HuH-7 (cell line): ENCODE results near the gene NIM1K.
"Not testable (repeated sequence)": the region's sequence is repeated elsewhere in the genome, so short reads cannot be mapped to it uniquely, and the experiment has no call there.

ENCODE experiments used
- DNase-seq: peaks from one replicate; pipeline ENCODE4 v3.0.0; 2011; ENCODE audit warnings: low spot score

Gene NIM1K

DNA sequence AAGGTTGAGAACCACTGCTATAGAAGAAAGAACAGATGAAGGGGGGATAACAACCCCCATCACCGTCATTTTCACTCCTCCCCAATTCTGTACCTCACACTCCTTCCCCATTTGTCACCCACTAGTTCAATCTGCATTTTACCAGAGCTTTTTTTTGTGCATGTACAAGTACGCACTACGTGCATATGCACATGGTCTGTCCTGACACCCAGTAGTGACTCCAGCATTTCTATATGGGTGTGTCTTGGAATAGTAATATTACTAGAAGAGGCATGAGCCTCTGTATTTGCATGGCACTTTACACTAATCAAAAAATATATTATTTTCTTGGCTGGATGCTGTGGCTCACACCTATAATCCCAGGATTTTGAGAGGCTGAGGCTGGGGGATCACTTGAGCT, 38.7 kb downstream of the NIM1K start:
- DNase-seq, result no peak

DNA sequence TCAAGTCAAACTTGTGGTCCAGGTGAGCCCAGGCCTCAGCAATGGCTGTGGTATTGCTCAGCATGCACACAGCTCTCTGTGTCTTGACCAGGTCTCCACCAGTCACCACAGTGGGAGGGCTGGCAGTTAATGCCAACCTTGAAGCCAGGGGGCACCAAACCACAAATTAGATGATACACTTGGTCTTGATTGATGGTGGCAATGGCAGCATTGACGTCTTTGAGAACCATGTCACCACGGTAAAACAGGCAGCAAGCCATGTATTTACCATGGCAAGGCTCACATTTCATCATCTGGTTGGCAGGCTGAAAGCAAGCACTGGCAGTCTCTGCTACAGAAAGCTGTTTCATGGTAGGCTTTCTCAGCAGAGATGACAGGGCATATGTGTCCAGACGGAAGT, 40.0 kb downstream of the NIM1K start:
- DNase-seq, result no peak

- no peak for DNase-seq
Observed at GRCh38 chr5:43232943-43233833, 41.2 kb downstream of the NIM1K start.

DNA sequence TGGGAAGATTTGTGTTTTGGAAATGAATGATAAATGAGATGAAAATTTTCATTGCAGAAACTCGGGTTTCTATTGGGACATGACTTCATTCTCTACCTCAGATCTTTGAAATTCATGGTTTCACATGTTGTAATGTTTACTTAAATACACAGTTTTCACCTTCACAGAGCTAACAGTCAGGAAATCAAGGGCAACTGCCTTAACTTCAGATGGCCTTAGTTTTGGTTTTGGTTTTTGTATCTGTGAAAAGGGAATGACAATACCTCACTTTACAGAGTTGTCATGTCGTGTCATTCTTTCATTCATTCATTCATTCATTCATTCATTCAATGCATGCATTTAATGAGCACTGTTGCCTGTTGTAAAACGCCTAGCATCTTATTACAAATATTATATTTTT, 41.9 kb downstream of the NIM1K start:
- no peak for DNase-seq

GRCh38 chr5:43236653-43237355, 44.8 kb downstream of the NIM1K start:
- no peak for DNase-seq

DNA sequence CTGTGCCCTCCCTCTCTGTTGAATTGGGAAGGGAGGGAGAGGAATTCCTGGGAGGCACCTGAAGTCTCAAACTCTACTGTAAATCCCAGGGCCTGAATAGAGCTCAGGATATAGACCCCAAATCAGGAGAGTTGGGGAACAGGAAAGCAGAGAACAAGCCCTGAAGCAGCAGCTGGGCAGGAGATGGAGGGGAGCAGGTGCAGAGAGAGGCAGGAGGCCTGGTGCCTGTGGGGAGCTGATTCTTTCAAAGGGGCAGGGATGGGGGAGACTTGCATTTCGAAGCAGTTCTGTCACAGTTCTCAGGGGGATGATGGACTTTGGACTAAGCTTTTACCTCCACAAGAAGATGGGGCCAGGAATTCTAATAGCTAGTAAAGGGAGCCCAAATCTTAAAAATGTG, 50.2 kb downstream of the NIM1K start:
- no peak for DNase-seq

- no peak for DNase-seq
Observed at GRCh38 chr5:43243270-43243669, 51.2 kb downstream of the NIM1K start.

DNA sequence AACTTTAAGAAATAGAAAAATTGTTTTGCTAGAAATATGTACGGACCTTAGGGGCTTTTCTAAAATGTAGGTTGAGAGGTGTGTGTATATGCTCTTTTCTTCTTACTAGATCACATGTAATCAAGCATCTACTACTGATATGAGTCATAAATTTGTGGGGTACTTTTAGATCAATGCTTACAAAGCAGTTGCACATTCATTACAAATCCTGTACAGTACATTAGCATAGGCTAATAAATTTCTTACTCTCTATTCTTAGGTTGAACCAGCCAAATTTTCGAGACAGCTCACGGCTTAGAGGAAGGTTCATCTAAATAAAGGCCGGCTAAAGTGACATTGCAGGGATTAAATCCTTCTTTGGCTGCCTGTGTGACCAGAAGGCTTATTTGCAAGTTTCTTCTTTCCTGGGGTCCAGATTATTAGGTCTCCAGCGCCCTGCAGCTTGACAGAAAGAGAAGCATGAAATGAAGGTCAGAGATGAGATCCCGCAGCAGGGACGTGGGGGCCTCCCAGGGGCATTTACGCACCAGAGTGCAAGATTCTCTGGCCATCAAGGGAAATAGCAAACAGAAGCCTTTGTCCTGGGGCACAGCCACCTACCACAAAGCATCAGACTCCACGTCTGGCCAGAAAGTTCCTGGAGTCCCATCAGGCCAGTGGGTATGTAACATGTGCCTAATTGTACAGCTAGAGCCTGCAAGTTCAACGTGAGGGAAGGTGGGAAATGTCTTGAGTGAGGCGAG, 53.0 kb downstream of the NIM1K start:
- no peak for DNase-seq

DNA sequence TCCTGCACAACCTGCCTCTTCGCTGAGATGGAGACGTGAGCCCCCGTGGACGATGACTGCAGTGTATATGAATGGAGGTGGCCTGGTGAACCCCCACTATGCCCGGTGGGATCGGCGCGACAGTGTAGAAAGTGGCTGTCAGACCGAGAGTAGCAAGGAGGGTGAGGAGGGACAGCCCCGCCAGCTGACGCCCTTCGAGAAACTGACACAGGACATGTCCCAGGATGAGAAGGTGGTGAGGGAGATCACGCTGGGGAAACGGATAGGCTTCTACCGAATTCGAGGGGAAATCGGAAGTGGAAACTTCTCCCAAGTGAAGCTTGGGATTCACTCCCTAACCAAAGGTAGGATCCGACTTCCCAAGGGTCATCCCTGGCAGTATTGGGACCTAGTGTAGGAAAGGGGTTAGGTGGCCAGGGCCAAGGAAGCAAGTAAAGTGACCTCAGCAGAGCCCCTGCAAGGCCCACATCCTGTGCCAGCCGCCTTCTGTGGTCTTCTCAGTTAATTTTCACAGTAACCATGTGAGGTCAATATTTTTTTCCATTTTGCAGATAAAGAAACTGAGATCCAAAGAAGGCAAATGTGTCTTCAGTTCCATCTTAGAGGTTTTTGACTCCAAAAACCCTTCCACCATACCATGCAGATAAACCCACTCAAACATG, 53.8 kb downstream of the NIM1K start:
- no peak for DNase-seq

GRCh38 chr5:43251754-43252153, 59.7 kb downstream of the NIM1K start:
- DNase-seq, result no peak

- DNase-seq, result no peak
Observed at GRCh38 chr5:43255704-43256103, 63.7 kb downstream of the NIM1K start.

GRCh38 chr5:43256261-43256966, 64.4 kb downstream of the NIM1K start:
- DNase-seq, result no peak

GRCh38 chr5:43258116-43258515, 66.1 kb downstream of the NIM1K start:
- no peak for DNase-seq

DNA sequence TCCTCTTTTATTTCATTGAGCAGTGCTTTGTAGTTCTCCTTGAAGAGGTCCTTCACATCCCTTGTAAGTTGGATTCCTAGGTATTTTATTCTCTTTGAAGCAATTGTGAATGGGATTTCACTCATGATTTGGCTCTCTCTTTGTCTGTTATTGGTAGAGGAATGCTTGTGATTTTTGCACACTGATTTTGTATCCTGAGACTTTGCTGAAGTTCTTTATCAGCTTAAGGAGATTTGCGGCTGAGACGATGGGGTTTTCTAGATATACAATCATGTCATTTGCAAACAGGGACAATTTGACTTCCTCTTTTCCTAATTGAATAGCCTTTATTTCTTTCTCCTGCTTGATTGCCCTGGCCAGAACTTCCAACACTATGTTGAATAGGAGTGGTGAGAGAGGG, 70.2 kb downstream of the NIM1K start:
- not testable (repeated sequence) for DNase-seq

DNA sequence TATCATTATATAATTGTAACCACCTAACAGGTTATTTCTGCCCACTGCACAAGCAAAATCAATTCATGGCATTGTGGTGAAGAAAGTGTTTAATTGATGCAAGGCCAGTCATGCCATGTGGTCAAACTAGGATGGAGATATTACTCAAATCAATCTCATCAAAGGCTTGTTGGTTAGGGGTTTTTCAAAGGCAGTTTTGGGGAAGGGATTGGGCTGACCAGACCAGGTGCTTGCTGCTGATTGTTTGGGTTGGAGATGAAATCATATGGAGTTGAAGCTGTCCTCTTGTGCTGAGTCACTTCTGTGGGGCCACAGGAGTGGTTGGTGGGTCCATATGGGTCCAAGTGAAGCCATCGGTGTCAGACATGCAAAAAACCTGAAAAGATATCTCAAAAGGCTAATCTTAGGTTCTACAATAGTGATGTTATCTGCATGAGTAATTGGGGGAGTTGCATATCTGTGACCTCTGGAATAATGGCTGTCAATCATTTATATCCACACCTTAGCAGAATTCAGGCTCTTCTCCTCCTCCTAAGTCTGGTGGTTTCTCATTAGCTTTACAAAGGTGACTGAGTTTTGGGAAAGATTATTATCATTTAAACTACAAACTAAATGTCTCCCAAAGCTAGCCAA, 76.3 kb downstream of the NIM1K start:
- DNase-seq, result no peak

DNA sequence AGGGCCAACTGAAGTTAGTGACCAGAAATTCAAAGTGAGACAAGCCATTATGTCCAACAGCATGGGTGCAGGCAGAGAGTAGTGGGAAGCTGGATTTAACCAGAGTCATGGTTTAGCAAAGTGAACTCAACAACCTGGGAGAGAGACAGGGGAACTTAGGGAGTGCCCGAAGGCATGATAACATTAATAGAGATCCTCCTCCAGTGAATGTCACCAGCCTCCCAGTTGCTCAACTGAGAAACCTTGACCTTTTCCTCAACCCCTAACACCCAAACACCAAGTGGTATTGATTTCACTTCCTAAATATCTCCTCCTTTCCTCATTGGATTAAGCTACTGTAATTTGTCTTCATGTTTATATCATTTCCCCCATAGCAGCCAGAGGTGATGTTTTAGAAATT, 78.6 kb downstream of the NIM1K start:
- no peak for DNase-seq

DNA sequence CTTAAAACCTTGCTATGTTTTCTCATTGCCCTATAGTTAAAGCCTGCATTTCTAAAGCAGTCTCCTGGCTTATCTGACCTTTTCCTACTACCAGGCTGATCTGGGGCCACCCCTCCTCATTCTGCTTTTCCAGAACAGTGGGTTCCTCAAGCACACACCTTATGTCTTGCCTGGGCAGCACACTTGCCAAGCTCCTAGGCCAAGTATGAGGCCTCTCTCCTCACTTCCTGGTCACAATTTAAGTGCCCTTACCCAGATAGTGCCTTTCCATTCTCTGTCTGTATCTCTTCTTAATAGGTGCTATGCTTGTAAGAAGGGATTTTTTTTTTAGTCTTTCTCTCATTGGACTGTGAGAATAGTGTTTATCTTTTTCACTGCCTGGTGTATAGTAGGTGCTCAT, 81.5 kb downstream of the NIM1K start:
- DNase-seq, result no peak

DNA sequence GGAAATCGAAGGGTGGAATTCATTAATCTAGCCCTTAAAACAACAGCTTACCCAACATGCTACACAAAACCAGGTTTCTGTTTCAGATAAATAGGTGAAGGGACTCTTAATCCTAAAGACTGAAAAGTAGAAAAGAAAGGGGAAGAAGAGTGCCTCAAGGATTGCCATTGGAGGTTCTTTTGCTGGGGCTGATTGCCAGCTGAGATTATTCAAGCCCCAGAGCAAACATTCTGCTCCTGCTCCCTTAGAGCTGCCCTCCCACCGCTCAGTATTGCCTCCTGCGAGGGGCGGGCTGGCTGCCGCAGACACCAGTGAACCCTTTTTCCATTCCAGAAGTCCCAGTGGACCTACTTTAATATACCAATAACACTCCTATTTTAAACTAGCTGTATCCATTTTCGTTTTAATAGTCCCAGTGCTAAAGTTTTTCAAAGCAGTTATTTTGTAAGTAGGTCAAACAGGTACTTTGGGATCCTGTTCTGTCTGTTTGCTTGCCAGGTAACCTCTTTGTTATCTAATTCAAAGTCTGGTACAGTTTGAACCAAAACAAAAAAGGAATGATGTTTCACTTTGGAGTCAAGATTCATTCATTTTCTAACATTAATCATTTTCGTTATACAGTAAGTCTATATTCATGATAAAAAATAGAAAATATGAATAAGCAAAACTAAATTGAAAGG, 82.5 kb downstream of the NIM1K start:
- DNase-seq, result no peak

- no peak for DNase-seq
Observed at GRCh38 chr5:43275391-43275790, 83.4 kb downstream of the NIM1K start.

DNA sequence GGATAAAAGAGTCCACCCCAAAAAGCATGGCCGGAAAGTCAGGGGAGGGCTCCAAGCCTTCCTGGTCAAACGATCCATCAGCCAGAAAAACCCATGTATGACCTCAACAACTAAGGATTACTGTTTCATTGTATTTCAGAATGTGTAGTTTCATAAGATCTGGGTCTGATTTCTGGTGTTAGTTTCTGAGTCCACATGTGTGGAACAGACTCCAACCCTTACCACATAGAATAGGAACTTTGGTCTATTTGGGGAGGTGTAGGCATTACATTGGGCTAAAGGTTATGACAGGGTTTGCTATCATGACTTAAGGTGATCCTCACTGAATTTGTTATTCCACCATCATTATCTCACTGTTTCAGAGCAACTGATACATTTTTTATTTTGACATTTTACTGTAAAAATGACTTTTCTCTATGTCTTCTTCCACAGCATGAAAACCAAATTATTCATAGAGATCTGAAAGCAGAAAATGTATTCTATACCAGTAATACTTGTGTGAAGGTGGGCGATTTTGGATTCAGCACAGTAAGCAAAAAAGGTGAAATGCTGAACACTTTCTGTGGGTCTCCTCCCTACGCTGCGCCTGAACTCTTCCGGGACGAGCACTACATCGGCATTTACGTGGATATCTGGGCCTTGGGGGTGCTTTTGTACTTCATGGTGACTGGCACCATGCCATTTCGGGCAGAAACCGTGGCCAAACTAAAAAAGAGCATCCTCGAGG, 87.7 kb downstream of the NIM1K start:
- no peak for DNase-seq
